Hepatocyte (in vitro differentiated cells): ENCODE data around the gene SERINC5.

Experiments used
- CTCF ChIP-seq: fragments of 200-600 bp; sonication (generic); IDR thresholded peaks from 2 replicates; pipeline ENCODE4 v1.5.1; 2016; ENCODE audit warnings: antibody characterized with exemption, mild to moderate bottlenecking; ENCODE audit not compliant: poor library complexity
- EZH2 ChIP-seq: fragments of 200-600 bp; sonication (generic); IDR thresholded peaks from 2 replicates; pipeline ENCODE4 v1.6.1; 2016; ENCODE audit warnings: antibody characterized with exemption, mild to moderate bottlenecking, borderline replicate concordance

- no peak for TF ChIP-seq CTCF
- no peak for TF ChIP-seq EZH2
These were observed 103.1 kb downstream of the SERINC5 start for GRCh38 chr5:80152778-80153177.
